NOMO-1 treated with dmso at 0.1 percent for 144 hours (cell line): ENCODE measurements around the gene SMPD2.
"Not testable (repeated sequence)": the region's sequence is repeated elsewhere in the genome, so short reads cannot be mapped to it uniquely, and the experiment has no call there.

Experiments
- DNase-seq: peaks from one replicate; lab custom pipeline; 2025; ENCODE audit not compliant: unreplicated experiment; lab: John Stamatoyannopoulos, UW

The SMPD2 gene

GRCh38 chr6:109460161-109460829, 19.8 kb downstream of the SMPD2 start:
- DNase-seq: no peak

GRCh38 chr6:109461205-109461604, 20.7 kb downstream of the SMPD2 start:
- DNase-seq: not testable (repeated sequence)

GRCh38 chr6:109461733-109462526, 21.4 kb downstream of the SMPD2 start:
- DNase-seq: no peak

GRCh38 chr6:109465772-109466171, 25.2 kb downstream of the SMPD2 start:
- no peak for DNase-seq

GRCh38 chr6:109466212-109466923, 25.8 kb downstream of the SMPD2 start:
- no peak for DNase-seq

GRCh38 chr6:109467696-109468095, 27.2 kb downstream of the SMPD2 start:
- no peak for DNase-seq

- no peak for DNase-seq
These were observed 29.2 kb downstream of the SMPD2 start for GRCh38 chr6:109469591-109470189.

- no peak for DNase-seq
These were observed 30.7 kb downstream of the SMPD2 start for GRCh38 chr6:109471105-109471810.

- no peak for DNase-seq
These were observed 31.8 kb downstream of the SMPD2 start for GRCh38 chr6:109472132-109472995.

- no peak for DNase-seq
These were observed 32.6 kb downstream of the SMPD2 start for GRCh38 chr6:109473120-109473519.

- DNase-seq: no peak
These were observed 34.5 kb downstream of the SMPD2 start for GRCh38 chr6:109474995-109475394.

- DNase-seq: no peak
These were observed 35.1 kb downstream of the SMPD2 start for GRCh38 chr6:109475625-109476024.

GRCh38 chr6:109477184-109477583, 36.7 kb downstream of the SMPD2 start:
- no peak for DNase-seq

- DNase-seq: no peak
These were observed 37.2 kb downstream of the SMPD2 start for GRCh38 chr6:109477725-109478124.

- no peak for DNase-seq
These were observed 37.8 kb downstream of the SMPD2 start for GRCh38 chr6:109478222-109478805.

- DNase-seq: no peak
These were observed 38.5 kb downstream of the SMPD2 start for GRCh38 chr6:109478841-109479624.

- no peak for DNase-seq
These were observed 40.5 kb downstream of the SMPD2 start for GRCh38 chr6:109480993-109481480.

- DNase-seq: peak; percentile 81
These were observed 42.6 kb downstream of the SMPD2 start, which contains the start of gene ZBTB24 for GRCh38 chr6:109482905-109483734. Gene ZBTB24, minus strand, starts transcription at chr6:109483219. Its CDS starts 1,193 bp downstream, at chr6:109482026.
